GM18861 (cell line): ENCODE data around the gene WNK2.

Source experiments
- ATAC-seq: cut with Tn5 transposase; IDR thresholded peaks from one replicate; pipeline ENCODE4 v1.9.1; 2021; ENCODE audit not compliant: unreplicated experiment

Gene WNK2

GRCh38 chr9:93198117-93198837 is 14.3 kb downstream of the WNK2 start:
- ATAC-seq, result no peak

GRCh38 chr9:93198838-93199625 is 15.1 kb downstream of the WNK2 start:
- no peak for ATAC-seq

GRCh38 chr9:93200449-93200742 is 16.5 kb downstream of the WNK2 start:
- ATAC-seq, result no peak

GRCh38 chr9:93200989-93201334 is 17.0 kb downstream of the WNK2 start:
- ATAC-seq, result no peak

- no peak for ATAC-seq
These were observed 19.2 kb downstream of the WNK2 start for GRCh38 chr9:93203026-93203717.

GRCh38 chr9:93203718-93204469 is 20.0 kb downstream of the WNK2 start:
- ATAC-seq, result no peak

GRCh38 chr9:93204470-93205043 is 20.6 kb downstream of the WNK2 start:
- ATAC-seq, result no peak

GRCh38 chr9:93205045-93205768 is 21.3 kb downstream of the WNK2 start:
- ATAC-seq, result no peak

- no peak for ATAC-seq
These were observed 22.1 kb downstream of the WNK2 start for GRCh38 chr9:93205896-93206575.

GRCh38 chr9:93206576-93207155 is 22.7 kb downstream of the WNK2 start:
- ATAC-seq, result no peak

- ATAC-seq, result no peak
These were observed 23.4 kb downstream of the WNK2 start for GRCh38 chr9:93207326-93207814.

GRCh38 chr9:93207860-93208734 is 24.2 kb downstream of the WNK2 start:
- ATAC-seq, result no peak

GRCh38 chr9:93209097-93209496 is 25.2 kb downstream of the WNK2 start:
- ATAC-seq, result no peak

- ATAC-seq, result no peak
These were observed 25.8 kb downstream of the WNK2 start for GRCh38 chr9:93209576-93210323.

- ATAC-seq, result no peak
These were observed 26.5 kb downstream of the WNK2 start for GRCh38 chr9:93210324-93210973.

- no peak for ATAC-seq
These were observed 27.2 kb downstream of the WNK2 start for GRCh38 chr9:93210974-93211653.

GRCh38 chr9:93211654-93212001 is 27.7 kb downstream of the WNK2 start:
- ATAC-seq, result no peak
